GM21360 (cell line): ENCODE data around the gene MGP.

ENCODE experiments used
- ATAC-seq: cut with Tn5 transposase; IDR thresholded peaks from one replicate; pipeline ENCODE4 v1.9.1; 2021; ENCODE audit warnings: mild to moderate bottlenecking, moderate library complexity; ENCODE audit not compliant: unreplicated experiment

MGP gene

DNA sequence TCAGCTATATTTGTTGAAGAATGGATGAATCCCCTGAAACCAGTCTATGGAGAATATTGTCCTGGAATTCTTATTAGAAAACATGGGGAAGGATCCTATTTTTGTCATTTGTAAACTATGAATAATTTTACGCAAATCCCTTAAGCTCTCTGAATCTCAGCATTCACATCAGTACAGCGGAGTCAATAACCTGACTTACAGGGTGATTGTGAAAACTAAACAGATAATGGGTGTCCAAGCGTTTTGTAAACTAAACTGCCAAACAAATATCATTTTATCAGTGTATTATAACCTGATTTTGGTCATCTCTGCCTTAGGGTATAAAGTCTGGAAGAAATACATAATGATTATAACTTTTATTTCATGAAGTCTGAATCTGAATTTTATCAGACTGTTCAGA is 52.3 kb downstream of the MGP start:
- ATAC-seq, result no peak
